HG03280 (cell line): ENCODE measurements around the gene LHX4.
"Not testable (repeated sequence)": the region's sequence is repeated elsewhere in the genome, so short reads cannot be mapped to it uniquely, and the experiment has no call there.

Experiments used
- ATAC-seq: cut with Tn5 transposase; IDR thresholded peaks from one replicate; pipeline ENCODE4 v1.9.1; 2021; ENCODE audit warnings: mild to moderate bottlenecking, moderate library complexity; ENCODE audit not compliant: unreplicated experiment

LHX4 gene

DNA sequence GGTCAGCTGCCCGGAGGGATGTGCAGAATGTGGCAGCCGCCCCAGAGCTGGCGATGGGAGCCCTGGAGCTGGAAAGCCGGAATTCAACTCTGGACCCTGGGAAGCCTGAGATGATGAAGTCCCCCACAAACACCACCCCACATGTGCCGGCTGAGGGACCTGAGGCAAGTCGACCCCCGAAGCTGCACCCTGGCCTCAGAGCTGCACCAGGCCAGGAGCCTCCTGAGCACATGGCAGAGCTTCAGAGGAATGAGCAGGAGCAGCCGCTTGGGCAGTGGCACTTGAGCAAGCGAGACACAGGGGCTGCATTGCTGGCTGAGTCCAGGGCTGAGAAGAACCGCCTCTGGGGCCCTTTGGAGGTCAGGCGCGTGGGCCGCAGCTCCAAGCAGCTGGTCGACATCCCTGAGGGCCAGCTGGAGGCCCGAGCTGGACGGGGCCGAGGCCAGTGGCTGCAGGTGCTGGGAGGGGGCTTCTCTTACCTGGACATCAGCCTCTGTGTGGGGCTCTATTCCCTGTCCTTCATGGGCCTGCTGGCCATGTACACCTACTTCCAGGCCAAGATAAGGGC lies 33.5 kb upstream of the LHX4 start:
- ATAC-seq: no peak

DNA sequence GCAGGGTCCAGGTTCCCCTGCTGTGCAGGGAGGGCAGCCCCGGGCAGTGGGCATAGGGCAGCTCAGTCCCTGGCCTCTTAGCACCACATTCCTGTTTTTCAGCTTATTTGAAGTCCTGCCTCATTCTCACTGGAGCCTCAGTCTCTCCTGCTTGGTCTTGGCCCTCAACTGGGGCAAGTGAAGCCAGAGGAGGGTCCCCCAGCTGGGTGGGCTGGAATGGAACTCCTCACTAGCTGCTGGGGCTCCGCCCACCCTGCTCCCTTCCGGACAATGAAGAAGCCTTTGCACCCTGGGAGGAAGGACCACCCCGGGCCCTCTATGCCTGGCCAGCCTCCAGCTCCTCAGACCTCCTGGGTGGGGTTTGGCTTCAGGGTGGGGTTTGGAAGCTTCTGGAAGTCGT lies 32.8 kb upstream of the LHX4 start:
- no peak for ATAC-seq

DNA sequence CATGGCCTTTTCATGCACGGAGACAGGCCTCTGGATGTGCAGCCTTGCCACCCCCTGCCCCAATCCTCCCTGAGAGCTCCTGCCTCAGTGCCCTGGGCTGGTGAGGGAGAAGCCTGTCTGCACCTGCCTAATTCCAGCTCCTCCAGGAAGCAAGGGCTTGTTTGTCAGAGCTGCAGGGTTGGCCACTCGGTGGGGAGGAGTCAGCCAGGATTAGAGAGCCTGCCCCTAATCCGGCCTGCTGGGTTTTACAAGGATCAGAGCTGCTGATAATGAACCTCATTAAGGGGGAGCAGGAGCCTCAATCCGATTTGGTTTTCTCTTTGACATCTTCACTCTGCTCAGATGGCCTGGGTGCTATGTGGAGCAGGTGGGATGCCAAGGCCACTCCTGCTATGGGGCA lies 31.9 kb upstream of the LHX4 start:
- no peak for ATAC-seq

DNA sequence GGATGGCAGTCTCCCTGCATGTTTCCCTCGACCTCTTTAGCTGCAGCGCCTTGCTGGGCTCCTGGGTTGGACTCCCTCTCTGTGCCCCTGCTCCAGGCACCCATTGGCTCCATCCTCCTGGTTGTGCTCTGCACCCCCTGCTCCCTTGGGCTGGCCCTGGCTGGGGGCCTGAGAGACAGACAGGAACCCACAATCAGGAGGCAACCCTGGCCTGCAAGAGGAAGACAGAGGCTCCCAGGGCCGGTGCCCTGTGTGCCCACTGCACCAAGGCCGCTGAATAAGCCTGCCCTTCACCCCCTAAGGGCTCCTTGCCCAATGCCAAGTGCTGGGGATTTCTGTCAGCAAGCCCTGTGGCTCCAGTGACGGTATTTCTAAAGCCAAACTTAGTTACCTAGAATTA lies 31.5 kb upstream of the LHX4 start:
- ATAC-seq: no peak

GRCh38 chr1:180199018-180199417 lies 31.0 kb upstream of the LHX4 start:
- no peak for ATAC-seq

DNA sequence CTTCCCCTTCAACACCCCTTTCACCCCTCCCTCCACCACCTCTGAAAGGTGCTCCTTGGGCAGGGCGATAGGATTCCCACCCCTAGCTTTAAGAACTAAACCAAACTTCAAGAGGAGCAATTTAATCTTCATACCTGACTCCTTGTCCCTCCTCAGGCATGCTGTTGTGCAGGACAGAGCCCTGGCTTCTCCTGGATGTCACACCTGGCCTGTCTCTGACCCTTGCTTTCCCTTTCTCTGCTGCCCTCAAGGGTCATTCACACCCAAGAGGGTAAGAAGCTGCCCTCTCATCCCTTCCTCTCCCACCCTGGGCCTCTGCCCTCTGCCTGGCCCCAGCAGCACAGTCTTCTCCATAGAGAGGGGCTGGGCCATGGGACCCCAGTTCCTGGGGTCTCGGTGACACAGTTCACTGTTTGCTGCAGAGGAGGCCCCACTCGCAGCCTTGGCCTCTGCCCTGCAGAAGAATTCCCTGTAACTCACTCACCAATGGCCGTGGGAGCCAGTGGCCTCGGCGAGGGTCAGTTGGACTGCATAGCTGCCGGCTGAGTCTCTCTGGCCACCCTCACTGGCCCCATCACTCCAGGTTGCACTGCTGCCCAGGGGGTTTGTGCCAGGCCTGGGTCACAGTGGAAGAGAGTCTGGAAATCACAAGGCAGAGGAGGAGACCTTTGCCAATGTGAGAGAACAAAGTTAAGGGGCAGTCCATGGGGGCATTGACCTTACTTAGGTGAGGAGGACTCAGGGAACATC lies 28.4 kb upstream of the LHX4 start:
- ATAC-seq: no peak

DNA sequence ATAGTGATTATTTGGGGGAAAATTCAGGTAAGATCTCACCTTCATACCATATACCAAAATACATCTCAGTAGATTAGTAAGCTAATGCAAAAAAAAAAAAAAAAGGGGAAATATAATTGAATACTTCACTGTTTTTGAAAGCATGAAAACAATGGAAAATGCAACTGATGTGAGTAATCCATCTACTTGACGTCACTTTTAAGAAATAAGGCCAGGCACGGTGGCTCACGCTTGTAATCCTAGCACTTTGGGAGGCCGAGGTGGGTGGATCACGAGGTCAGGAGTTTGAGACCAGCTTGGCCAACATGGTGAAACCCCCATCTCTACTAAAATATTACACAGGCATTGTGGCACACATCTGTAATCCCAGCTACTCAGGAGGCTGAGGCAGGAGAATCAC lies 27.5 kb upstream of the LHX4 start:
- ATAC-seq: not testable (repeated sequence)

DNA sequence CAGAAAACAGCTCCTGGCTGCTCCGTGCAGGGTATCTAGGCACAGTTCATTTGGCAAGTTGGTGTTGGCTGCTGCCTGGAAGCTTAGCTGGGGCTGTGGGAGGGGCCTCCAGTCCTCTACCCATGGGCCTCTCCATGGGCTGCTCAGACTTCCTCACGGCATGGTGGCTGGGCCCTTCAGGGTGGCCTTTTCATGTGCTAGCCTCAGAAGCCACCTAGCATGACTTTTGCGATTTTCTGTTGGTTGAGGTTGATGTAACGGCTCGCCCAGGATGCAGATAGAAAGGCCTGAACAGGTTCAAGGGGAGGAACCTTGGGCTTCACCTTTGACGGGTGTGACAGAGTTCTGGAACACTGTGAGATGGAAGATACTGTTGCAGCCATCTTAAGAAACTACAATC lies 25.8 kb upstream of the LHX4 start:
- ATAC-seq: no peak

DNA sequence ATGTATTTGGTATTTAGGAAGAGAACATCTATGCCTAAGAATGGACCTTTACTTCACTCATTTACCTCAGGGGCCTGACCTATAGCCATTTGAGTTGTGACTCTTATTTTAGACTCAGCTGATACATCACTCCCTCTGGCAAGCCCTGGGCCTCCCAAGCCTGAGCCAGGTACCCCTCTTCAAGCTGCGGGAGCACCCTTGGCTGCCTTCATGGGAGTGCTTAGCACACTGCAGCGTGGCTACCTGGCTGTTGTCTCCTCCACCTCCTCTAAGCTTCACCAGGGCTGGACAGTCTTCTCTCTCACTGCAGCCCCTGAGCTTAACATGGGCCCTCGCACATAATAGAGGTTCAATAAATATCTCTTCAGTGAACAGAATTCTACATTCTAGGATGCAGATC lies 23.5 kb upstream of the LHX4 start:
- ATAC-seq: no peak

- ATAC-seq: no peak
Measured at GRCh38 chr1:180208264-180208663, 21.8 kb upstream of the LHX4 start.

DNA sequence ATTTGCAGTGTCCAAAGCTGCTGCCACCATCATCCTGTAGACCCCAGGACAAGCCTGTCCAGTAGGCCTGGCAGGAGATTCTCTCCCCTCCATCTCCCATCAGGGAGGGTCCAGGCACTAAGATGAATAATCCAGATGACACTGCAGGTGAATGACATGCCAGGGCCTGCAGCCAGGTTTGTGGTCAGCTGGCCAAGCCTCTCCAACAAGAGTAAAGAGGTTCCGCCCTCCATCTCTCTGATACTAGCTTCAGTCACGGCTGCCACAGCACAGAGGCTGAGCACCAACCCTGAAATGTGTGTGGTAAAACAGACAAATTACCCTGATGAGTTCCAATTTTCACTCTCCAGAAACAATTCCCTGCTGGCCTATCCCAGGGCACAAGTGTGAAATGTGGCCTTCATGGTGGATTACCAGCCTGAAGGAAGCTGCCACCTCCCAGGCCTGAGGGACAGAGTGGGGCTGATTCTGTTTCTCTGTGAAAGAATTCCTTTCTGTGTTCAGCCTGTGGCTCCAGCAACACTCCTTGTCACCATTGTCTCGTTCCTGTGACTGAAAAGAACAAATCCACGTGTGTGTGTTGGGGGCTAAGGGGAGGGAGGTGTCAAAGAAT lies 19.9 kb upstream of the LHX4 start:
- no peak for ATAC-seq

DNA sequence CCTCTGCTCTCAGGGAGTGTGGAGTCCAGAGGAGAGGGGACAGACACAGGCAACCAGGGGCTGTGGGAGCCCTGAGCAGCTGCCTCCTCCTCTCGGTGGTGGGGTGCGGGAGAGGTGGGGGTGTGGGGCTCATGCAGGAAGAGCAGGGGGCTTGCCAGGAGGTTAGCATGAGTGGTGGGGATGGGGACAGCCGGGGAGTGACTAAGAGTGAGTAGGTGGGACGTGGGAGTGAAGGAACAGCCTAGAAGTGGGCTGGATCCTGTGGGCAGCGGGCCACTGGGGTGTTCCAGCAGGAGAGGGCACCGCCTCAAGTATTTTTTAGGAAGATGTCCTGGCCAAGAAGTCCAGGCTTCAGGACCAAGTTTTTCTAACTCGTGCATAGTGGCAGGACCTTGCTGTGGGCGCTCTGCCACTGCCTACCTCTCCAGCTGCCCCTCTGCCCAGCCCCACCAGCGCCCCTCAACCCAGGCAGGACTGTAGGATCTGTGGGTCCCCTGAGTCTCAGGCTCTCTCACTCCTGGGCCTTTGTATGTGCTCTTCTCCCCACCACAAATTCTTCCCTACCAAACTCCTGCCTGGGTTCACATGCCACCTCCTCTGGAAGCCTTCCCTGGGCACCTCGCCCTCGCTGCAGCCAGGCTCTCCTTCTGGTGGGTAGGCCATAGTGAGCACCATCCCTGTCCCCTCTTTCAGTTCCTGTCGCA lies 18.8 kb upstream of the LHX4 start:
- ATAC-seq: no peak

DNA sequence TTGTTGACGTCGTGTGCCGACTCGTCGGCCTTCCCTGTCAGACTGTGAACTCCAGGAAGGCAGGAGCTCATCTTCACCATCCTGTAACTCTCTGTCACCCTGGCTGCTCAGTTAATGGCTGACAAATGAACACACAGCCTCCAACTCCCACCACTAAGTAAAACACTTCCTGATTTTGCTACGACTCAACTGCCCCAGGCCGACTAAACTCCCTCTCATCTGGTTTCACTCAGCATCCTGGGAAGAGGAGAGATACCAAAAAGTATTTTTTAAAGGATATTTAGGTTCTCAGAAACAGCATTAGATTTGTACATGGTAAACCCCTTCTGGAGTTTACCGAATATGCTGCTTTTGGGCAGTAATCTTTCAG lies 18.2 kb upstream of the LHX4 start:
- ATAC-seq: no peak

DNA sequence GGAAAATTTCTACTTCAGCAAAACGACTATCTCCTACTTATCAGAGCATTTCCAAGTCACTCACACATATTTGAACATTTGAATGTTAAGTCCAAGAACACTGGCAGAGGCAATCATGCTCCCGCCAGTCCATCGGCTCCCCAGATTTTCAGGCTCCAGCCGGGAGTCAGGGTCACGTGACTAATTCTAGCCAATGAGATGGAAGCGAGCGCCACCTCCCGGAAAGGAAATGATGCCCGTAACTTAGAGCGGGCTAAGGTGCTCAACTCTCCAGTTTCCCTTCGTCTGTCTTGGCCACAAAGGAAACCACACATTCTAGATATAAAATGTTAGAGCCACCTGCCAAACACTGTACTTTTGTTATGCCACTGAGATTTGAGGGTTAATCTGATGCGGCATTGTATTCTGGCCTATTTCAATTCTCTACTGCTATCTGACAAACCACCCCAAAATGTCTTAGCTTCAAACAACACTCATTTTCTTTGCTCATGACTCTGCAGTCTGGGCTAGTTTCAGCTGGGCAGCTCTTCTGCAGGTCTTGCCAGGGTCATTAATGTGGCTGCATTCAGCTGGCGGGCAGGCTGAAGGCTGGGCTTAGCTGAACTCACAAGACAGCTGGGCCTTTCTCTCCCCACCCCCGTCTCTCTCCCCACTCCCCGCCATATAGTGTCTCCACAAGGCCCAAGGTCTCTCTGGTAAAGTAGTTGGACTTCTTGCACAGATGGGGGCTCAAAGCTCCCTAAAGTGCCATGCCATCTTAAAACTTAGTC lies 16.5 kb upstream of the LHX4 start:
- no peak for ATAC-seq

- no peak for ATAC-seq
Measured at GRCh38 chr1:180215856-180216625, 14.0 kb upstream of the LHX4 start.

- ATAC-seq: no peak
Measured at GRCh38 chr1:180217006-180217405, 13.1 kb upstream of the LHX4 start.

DNA sequence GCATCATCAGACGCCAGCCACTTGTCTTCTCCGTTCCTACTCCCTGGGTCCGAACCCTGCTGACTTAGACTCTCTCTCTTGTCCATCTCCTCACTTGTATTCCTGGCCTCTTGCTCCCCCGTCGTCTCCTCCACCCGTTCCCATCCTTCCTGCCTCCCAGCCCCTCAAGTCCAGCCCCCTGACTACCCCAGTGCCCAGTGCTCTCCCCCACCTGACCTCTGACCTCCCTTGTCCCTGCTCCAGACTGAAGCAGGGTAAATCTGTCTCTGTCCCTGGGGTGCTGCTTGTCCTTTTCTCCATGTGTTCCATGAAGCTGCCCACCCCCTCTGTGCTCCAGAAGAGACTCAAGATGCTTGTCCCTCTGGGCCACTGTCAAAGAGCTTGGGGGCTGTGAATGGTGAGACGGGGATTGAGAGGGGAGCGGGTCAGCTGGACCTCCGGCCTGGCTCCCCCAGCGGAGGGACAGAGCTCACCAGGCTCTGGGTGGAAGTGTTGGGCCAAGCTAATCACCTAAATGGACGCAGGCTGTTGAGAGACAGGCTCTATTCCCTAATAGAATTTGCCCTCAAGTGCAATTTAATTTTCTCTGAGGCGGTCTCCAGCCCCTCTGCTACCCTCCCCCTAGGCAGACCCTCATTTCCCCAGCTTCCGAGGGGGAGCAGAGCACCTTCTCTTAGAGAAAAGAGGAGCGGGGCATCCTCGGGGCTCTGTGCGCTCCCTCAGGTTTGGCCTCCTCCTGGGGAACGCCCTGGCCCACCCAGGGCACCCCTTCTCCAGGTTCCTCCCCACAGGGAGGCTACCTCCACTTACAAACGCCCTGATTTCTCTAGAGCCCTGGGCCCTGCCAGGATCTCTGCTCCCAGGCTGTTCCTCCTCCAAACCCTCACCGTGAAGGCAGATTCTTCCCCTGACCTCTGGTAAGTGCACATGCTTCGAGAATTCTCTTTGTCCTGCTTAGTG lies 11.0 kb upstream of the LHX4 start:
- no peak for ATAC-seq

DNA sequence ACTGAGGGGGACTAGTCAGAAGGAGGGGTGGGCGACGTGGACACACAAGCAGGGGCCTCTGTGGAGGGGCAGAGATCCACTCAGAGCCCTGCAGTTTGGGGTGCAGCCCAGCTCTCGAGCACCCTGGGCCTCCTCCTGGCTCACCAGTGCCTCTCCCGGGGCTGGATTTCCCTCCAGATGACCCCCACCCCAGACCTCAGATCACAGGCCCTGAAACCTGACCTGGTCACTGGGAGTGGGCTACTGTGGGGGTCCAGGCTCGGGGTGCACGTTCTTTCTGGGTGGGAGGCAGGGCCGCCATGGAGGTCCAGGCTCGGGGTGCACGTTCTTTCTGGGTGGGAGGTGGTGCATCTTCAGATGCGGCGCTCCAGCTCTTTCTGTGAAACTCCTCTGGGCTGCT lies 10.3 kb upstream of the LHX4 start:
- no peak for ATAC-seq

- ATAC-seq: no peak
Measured at GRCh38 chr1:180221462-180221861, 8.6 kb upstream of the LHX4 start.
